GM23248 (cell line): ENCODE results near the gene RHOJ. TPM values are rescaled to one million over a fixed set of nuclear protein-coding genes. Genes with fewer than 3 reads are reported as not detected.
"Not testable (repeated sequence)": the region's sequence is repeated elsewhere in the genome, so short reads cannot be mapped to it uniquely, and the experiment has no call there.

ENCODE experiments used
- DNase-seq: peaks from one replicate; pipeline ENCODE4 v3.0.0-alpha.2; 2015
- H2AFZ ChIP-seq: fragments of 200-600 bp; sonication (generic); 2 replicates; pipeline ENCODE4 v1.6.1; 2016; ENCODE audit warnings: antibody characterized with exemption
- H3F3A ChIP-seq: fragments of 200-600 bp; sonication (generic); 2 replicates; pipeline ENCODE4 v1.6.1; 2016; ENCODE audit warnings: mild to moderate bottlenecking, antibody characterized with exemption, mixed run types; ENCODE audit not compliant: insufficient read depth
- H3K27ac ChIP-seq: fragments of 200-600 bp; sonication (generic); 2 replicates; pipeline ENCODE4 v1.5.1; 2016; ENCODE audit warnings: mild to moderate bottlenecking
- H3K27me3 ChIP-seq: fragments of 200-600 bp; sonication (generic); replicated peaks from 2 replicates; pipeline ENCODE4 v1.6.1; 2016; ENCODE audit warnings: mild to moderate bottlenecking; ENCODE audit not compliant: insufficient read depth
- H3K36me3 ChIP-seq: fragments of 200-600 bp; sonication (generic); 2 replicates; pipeline ENCODE4 v1.6.1; 2016; ENCODE audit warnings: low read depth, mild to moderate bottlenecking
- H3K4me1 ChIP-seq: fragments of 200-600 bp; sonication (generic); 2 replicates; pipeline ENCODE4 v1.6.1; 2016; ENCODE audit warnings: mild to moderate bottlenecking; ENCODE audit not compliant: insufficient read depth
- H3K4me2 ChIP-seq: fragments of 200-600 bp; sonication (generic); one replicate; pipeline ENCODE4 v1.6.1; 2016; ENCODE audit warnings: mild to moderate bottlenecking; ENCODE audit not compliant: unreplicated experiment
- H3K4me3 ChIP-seq: fragments of 200-600 bp; sonication (generic); 2 replicates; pipeline ENCODE4 v1.5.1; 2016; ENCODE audit warnings: mild to moderate bottlenecking
- H3K79me2 ChIP-seq: fragments of 200-600 bp; sonication (generic); 2 replicates; pipeline ENCODE4 v1.6.1; 2016; ENCODE audit warnings: mild to moderate bottlenecking; ENCODE audit not compliant: insufficient read depth
- H3K9ac ChIP-seq: fragments of 200-600 bp; sonication (generic); 2 replicates; pipeline ENCODE4 v1.6.1; 2016; ENCODE audit warnings: mild to moderate bottlenecking
- H3K9me2 ChIP-seq: fragments of 200-600 bp; sonication (generic); 2 replicates; pipeline ENCODE4 v1.6.1; 2016; ENCODE audit warnings: mixed run types, mild to moderate bottlenecking, moderate library complexity; ENCODE audit not compliant: insufficient read depth
- H3K9me3 ChIP-seq: fragments of 200-600 bp; sonication (generic); one replicate; pipeline ENCODE4 v1.6.1; 2017; ENCODE audit warnings: low read depth
- H4K20me1 ChIP-seq: fragments of 200-600 bp; sonication (generic); 2 replicates; pipeline ENCODE4 v1.6.0; 2016; ENCODE audit not compliant: insufficient read depth
- EZH2 ChIP-seq: fragments of 200-600 bp; sonication (generic); IDR thresholded peaks from 2 replicates; pipeline ENCODE4 v1.6.1; 2018; ENCODE audit warnings: antibody characterized with exemption, mild to moderate bottlenecking; ENCODE audit not compliant: insufficient read depth, poor library complexity, severe bottlenecking
- EZH2phosphoT487 ChIP-seq: fragments of 200-600 bp; sonication (generic); IDR thresholded peaks from 2 replicates; pipeline ENCODE4 v1.6.1; 2018; ENCODE audit warnings: antibody characterized with exemption, moderate library complexity, mild to moderate bottlenecking, low read depth; ENCODE audit not compliant: insufficient read depth
- WGBS, 2 experiments: methylation state at CpG; one replicate each; pipeline ENCODE4 v1.1.6; 2015 to 2017; ENCODE audit warnings: low lambda C conversion rate in 2 of 2, low coverage in 1 of 2; ENCODE audit errors: missing lambda C conversion rate in 2 of 2; 5-methylcytosine and 5-hydroxymethylcytosine counted together
- in situ Hi-C: fragments of 300-500 bp; cut with MboI; formaldehyde crosslinking; loops from 2 replicates; pipeline ENCODE4 v1.15.0; 2020
- polyA plus RNA-seq: library from polyadenylated mRNA; unstranded; fragments of >200 nt; fragmentation: Nextera tagmentation; extraction: Ambion mirVana; gene quantifications from 2 replicates; pipeline ENCODE4 v1.2.1, GENCODE V29; 2016
- total RNA-seq: library from RNA; depleted of rRNA; stranded (reverse); fragments of >200 nt; shearing (Covaris generic); gene quantifications from 2 replicates; pipeline ENCODE4 v1.2.3, GENCODE V29; 2014

Gene RHOJ
- total and polyA plus RNA-seq, 2 experiments from 2014 or later = 1.2 to 2.2 TPM

- Histone ChIP-seq H3K9me2 (no peaks in the 10 kb centered on the region), H3K9ac (no peak overlapping the region), H3F3A (no peaks in the 10 kb centered on the region), H3K27me3 (no peaks in the 10 kb centered on the region), H3K27ac (no peak overlapping the region), H3K4me3 (no peak overlapping the region), H4K20me1 (no peaks in the 10 kb centered on the region), H3K36me3 (no peaks in the 10 kb centered on the region), H3K9me3 (no peaks in the 10 kb centered on the region), H3K4me2 (no peak overlapping the region), H3K4me1 (no peaks in the 10 kb centered on the region), H2AFZ (no peak overlapping the region), H3K79me2 (no peaks in the 10 kb centered on the region)
- in situ Hi-C loops = no loop called here
- WGBS, 2 experiments = 38 to 43% methylated on average over 2 of the region's 2 CpGs
- TF ChIP-seq EZH2 = no peak
- TF ChIP-seq EZH2phosphoT487 = no peak
- DNase-seq = no peak
Measured at GRCh38 chr14:63164108-63164683, 40.0 kb upstream of the RHOJ start.

- H3K9me3 ChIP-seq, H3K9ac ChIP-seq, H3K79me2 ChIP-seq, H3K27me3 ChIP-seq, H3F3A ChIP-seq, H3K9me2 ChIP-seq, DNase-seq, H3K4me3 ChIP-seq, H3K36me3 ChIP-seq, H4K20me1 ChIP-seq, H2AFZ ChIP-seq, in situ Hi-C loops, H3K27ac ChIP-seq, H3K4me1 ChIP-seq, H3K4me2 ChIP-seq: not testable (repeated sequence)
- WGBS, 2 experiments = 88 to 89% methylated on average over 7 to 16 of the region's 23 CpGs
Measured at GRCh38 chr14:63165267-63165666, 39.0 kb upstream of the RHOJ start.

DNA sequence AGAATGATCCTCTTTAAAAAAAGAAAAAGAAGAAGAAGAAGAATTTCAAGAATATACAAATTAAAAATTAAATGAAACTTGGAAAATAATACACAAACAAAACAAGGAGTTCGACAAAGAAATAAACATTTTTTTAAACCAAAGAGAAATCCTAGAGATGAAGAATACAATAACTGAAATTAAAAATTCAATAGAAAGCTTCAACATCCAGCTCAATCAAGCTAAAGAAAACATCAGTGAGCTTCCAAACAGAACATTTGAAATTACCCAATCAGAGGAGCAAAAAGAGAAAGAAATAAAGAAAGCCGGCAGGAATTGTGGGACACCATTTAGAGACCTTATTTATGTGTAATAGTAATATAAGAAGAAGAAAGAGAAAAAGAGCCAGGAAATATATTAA is 37.2 kb upstream of the RHOJ start:
- in situ Hi-C loops = no loop called here
- Histone ChIP-seq H2AFZ (no peak overlapping the region), H3K9ac (no peak overlapping the region), H3F3A (no peaks in the 10 kb centered on the region), H3K4me2 (no peak overlapping the region), H3K9me2 (no peaks in the 10 kb centered on the region), H3K36me3 (no peaks in the 10 kb centered on the region), H3K4me3 (no peak overlapping the region), H4K20me1 (no peaks in the 10 kb centered on the region), H3K27ac (no peak overlapping the region), H3K9me3 (no peaks in the 10 kb centered on the region), H3K27me3 (no peaks in the 10 kb centered on the region), H3K4me1 (no peaks in the 10 kb centered on the region), H3K79me2 (no peaks in the 10 kb centered on the region)
- TF ChIP-seq EZH2 (no peak), EZH2phosphoT487 (no peak)
- DNase-seq = no peak
- WGBS, 2 experiments = 58 to 61% methylated on average over 2 of the region's 2 CpGs

DNA sequence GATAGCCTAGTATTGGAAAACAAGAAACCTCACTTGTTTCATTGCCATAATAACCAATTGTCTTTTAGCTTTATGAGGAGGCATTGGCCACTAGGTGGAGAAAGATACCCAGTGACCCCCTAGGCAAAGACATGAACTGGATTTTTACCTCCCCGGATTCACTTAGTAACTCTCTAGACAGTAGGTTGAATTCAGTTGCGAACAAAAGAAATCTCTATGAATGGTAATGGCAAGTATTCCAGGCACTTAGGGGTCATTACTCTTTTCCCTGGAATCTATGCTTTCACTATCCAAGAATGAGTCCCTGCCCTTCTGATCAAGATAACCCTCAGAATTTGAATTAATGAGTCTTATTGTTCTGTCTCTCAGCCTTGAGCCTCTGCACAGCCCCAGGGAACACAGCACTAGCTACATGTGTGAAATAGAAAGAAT is 29.5 kb upstream of the RHOJ start:
- Histone ChIP-seq H3K79me2 (no peaks in the 10 kb centered on the region), H3K36me3 (no peaks in the 10 kb centered on the region), H2AFZ (peak overlapping the region; percentile 45), H3F3A (peaks cover 5% of the 10 kb centered on the region; the same call in 1 of the 2 replicates), H3K4me2 (peak overlapping the region; percentile 48), H3K27me3 (no peaks in the 10 kb centered on the region), H3K9ac (no peak overlapping the region), H4K20me1 (no peaks in the 10 kb centered on the region), H3K27ac (peak overlapping the region; percentile 29), H3K4me3 (peak overlapping the region; percentile 23), H3K4me1 (peaks cover 31% of the 10 kb centered on the region), H3K9me3 (no peaks in the 10 kb centered on the region), H3K9me2 (no peaks in the 10 kb centered on the region)
- peak; percentile 74 for DNase-seq
- in situ Hi-C loops = loop anchor here (10.0 kb wide), 1 partner anchor 110 kb away; no protein-coding TSS in a partner anchor
- no peak for TF ChIP-seq EZH2
- no peak for TF ChIP-seq EZH2phosphoT487
- WGBS, 2 experiments = 4 to 5% methylated on average over 2 of the region's 2 CpGs
